ENCODE data around the gene ZMIZ2. TPM values are rescaled to one million over a fixed set of nuclear protein-coding genes. Genes with fewer than 3 reads are reported as not detected.
A peak's percentile ranks its signal among the peaks of the same experiment; 100 is the strongest.
"Not testable (repeated sequence)": the region's sequence is repeated elsewhere in the genome, so short reads cannot be mapped to it uniquely, and the experiment has no call there.

The ZMIZ2 gene
- total RNA-seq, 2 experiments from 2014 or later: 120 to 124 TPM

DNA sequence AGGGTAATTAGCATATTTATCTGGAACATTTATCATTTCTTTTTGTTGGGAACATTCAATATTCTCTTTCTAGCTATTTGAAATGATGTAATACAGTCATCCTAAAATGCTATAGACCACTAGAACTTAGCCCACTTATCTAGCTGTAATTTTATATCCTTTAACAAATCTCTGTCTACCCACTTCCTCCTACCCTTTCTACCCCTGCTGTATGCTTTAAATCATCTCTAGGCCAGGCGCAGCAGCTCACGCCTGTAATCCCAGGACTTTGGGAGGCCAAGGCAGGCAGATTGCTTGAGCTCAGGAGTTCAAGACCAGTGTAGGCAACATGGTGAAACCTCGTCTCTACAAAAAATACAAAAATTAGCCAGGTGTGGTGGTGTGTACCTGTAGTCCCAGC lies 25.8 kb downstream of the ZMIZ2 start:
- H3K27ac Mint-ChIP-seq; H3K27me3 Mint-ChIP-seq; ATAC-seq (ENCODE audit: low read depth); H3K4me3 Mint-ChIP-seq; POLR2A ChIA-PET; H3K9me3 Mint-ChIP-seq; DNase-seq; H3K36me3 Mint-ChIP-seq: not testable (repeated sequence)
- H3K4me1 Mint-ChIP-seq: peaks cover 14% of the 10 kb centered on the region

DNA sequence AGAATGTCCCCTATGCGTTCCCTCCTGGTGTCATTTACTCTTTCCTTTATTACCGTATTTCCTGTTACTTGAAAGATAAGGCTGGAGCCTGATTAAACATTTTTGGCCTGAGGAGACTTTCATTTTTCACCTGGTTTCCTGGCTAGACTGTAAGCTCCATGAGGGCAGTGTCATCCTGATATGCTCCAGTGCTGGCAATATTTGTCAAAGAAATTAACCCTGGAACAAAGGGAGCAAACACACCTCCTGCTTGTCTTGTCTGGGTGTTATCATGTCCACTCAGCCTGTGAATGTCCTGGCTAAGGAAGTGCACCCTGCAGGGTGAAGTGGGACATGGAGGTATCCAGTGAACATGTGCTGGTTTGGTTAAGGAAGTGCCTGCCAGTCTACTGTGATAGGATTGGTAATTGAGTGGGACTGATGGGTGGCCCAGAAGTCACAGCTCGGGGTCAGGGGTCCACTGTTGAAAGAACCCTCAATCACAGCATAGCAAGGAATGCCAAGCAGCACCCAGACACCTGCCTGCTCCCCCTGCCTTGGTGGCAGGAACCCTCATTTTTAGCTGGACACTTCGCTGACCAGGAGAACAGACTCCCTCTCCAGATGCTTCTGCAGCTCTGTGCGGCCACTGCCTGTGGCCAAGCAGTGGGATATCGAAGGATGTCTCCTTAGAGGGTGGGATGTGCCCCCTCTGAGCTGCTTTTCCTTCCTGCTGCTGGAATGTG lies 26.9 kb downstream of the ZMIZ2 start:
- Mint-ChIP-seq H3K4me1 (peaks cover 7% of the 10 kb centered on the region), H3K27ac (no peak overlapping the region), H3K36me3 (no peaks in the 10 kb centered on the region), H3K27me3 (peaks cover 8% of the 10 kb centered on the region), H3K4me3 (no peak overlapping the region), H3K9me3 (no peaks in the 10 kb centered on the region)
- POLR2A ChIA-PET: interaction anchor here (0.5 kb wide), 1 partner anchor 259 kb away, joined by 5 read pairs; no protein-coding TSS in a partner anchor
- ATAC-seq (ENCODE audit: low read depth): no peak
- no peak for DNase-seq

DNA sequence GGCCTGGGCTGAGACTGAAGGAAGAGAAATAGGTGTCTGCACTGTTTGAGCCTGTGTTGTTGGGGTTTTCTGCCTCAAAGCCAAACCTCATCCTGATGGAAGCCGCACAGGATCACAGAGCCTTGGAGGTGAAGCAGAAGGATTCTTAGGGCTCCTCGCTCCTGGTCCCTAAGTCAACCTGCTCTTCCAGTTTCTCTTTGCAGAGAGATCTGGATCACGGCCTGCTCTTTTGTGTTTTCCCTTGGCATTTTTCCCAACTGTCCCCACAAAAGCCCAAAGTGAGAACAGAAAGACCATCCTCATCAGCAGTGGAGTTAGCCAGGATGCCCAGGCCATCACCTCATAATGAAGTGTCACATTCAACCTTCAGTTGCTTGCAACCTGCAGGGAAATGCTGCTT lies 27.6 kb downstream of the ZMIZ2 start:
- H3K36me3 Mint-ChIP-seq: no peaks in the 10 kb centered on the region
- POLR2A ChIA-PET: no interaction called here
- peaks cover 8% of the 10 kb centered on the region for H3K27me3 Mint-ChIP-seq
- no peak overlapping the region for H3K4me3 Mint-ChIP-seq
- ATAC-seq (ENCODE audit: low read depth) (no peak), DNase-seq (no peak)
- H3K27ac Mint-ChIP-seq: no peak overlapping the region
- H3K4me1 Mint-ChIP-seq: peaks cover 6% of the 10 kb centered on the region
- no peaks in the 10 kb centered on the region for H3K9me3 Mint-ChIP-seq

DNA sequence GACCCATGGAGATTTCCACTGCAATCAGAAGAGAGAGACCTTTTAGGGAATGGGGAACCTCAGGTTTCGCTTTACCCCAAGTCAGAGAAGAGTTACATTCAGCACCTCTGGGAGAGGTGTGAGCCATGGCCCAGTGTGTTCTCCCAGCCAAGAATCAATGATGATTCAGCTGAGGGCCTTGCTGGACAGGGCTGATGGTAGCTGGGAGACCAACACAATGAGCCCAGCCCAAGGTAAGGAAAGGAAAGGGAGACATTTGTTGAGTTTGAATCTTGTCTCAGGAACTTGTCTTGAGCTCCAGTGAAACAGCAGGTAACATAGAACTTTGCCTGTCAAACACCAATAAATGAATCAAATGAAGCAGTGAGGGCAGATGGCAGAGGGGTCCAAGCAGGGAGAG lies 33.8 kb downstream of the ZMIZ2 start:
- H3K9me3 Mint-ChIP-seq: peaks cover 9% of the 10 kb centered on the region
- no peaks in the 10 kb centered on the region for H3K4me1 Mint-ChIP-seq
- DNase-seq: no peak
- peaks cover 6% of the 10 kb centered on the region for H3K27me3 Mint-ChIP-seq
- no peak for ATAC-seq (ENCODE audit: low read depth)
- peaks cover 7% of the 10 kb centered on the region for H3K36me3 Mint-ChIP-seq
- no peak overlapping the region for H3K4me3 Mint-ChIP-seq
- no peak overlapping the region for H3K27ac Mint-ChIP-seq
- POLR2A ChIA-PET: no interaction called here

DNA sequence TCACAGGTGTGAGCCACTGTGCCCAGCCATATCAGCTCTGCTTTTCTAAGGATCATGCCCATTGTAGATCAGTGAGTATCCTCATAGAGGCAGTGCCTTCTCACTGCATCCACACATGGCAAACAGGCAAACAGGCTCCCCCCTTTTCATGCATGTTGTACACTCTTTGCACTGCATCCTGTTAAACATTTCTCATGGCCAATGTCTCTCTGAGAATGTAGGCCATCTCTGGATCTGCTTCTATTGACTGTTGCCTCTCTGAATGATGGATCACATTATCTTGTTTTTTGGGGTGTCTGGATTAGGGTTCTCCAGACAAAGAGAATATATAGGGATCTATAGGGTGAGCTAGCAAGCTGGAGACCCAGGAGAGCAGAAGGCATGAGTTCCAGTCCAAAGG lies 34.8 kb downstream of the ZMIZ2 start:
- Mint-ChIP-seq H3K36me3 (peaks cover 7% of the 10 kb centered on the region), H3K27ac (no peak overlapping the region), H3K27me3 (peaks cover 4% of the 10 kb centered on the region), H3K4me3 (no peak overlapping the region), H3K4me1 (no peaks in the 10 kb centered on the region), H3K9me3 (peaks cover 9% of the 10 kb centered on the region)
- DNase-seq: no peak
- POLR2A ChIA-PET: no interaction called here
- no peak for ATAC-seq (ENCODE audit: low read depth)

DNA sequence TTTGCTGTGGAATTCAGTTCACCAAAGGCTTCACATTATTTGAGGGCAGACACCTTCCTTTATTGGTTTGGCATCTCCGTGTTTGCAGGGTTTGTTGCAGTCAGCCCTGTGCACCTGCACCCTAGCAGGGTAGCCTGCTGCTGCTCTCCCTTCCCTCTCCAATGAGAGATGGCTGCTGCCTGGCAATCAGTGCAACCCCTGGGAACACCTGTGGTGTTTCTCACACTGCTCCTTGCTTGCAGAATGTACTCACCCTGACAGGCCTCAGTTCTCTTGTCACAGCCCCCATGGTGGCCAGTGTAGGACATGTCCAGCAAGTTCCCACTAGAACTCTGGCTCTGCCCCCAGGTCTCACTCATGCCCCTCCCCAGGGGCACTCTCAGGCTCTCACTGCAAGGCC lies 35.7 kb downstream of the ZMIZ2 start:
- Mint-ChIP-seq H3K9me3 (peaks cover 9% of the 10 kb centered on the region), H3K27me3 (peaks cover 4% of the 10 kb centered on the region), H3K27ac (no peak overlapping the region), H3K4me3 (no peak overlapping the region), H3K36me3 (peaks cover 7% of the 10 kb centered on the region), H3K4me1 (no peaks in the 10 kb centered on the region)
- DNase-seq: no peak
- POLR2A ChIA-PET: no interaction called here
- ATAC-seq (ENCODE audit: low read depth): no peak

DNA sequence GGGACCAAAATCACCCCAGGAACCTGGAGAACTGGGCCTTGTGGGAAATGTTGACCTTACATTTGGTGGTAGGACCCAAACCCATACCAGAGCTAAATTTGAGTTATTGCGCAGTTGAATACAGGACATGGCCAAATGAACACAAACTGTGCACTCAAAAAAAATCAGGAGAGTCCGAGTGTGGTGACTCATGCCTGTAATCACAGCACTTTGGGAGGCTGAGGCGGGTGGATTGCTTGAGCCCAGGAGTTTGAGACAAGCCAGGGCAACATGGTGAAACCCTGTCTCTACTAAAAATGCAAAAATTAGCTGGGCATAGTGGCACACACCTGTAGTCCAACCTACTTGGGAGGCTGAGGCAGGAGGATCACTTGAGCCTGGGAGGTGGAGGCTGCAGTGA lies 36.6 kb downstream of the ZMIZ2 start:
- H3K9me3 Mint-ChIP-seq; POLR2A ChIA-PET; H3K36me3 Mint-ChIP-seq; ATAC-seq (ENCODE audit: low read depth); H3K27me3 Mint-ChIP-seq; H3K4me1 Mint-ChIP-seq; H3K4me3 Mint-ChIP-seq; H3K27ac Mint-ChIP-seq; DNase-seq: not testable (repeated sequence)

DNA sequence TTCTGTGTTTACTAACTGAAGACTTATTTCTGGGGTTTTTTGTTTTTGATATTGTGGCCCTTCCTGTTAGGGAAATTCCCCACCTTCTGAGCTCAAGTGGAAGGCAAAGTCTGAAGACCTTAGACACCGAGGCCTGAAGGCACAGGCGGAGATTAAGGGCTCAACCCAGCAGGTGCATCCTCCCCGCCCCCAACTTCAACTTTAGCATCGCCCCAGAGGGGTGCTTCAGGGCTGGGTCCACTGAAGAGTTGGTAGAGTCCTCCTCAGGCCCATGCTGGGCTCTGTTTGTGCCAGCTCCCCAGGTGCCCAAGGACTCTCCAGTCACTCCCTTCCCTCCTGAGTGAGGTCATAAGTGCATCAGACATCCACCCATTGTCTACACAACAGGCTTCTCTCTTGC lies 38.4 kb downstream of the ZMIZ2 start:
- Mint-ChIP-seq H3K4me1 (no peaks in the 10 kb centered on the region), H3K27me3 (peaks cover 4% of the 10 kb centered on the region), H3K36me3 (peaks cover 7% of the 10 kb centered on the region), H3K4me3 (no peak overlapping the region), H3K9me3 (peaks cover 9% of the 10 kb centered on the region), H3K27ac (no peak overlapping the region)
- DNase-seq (no peak), ATAC-seq (ENCODE audit: low read depth) (no peak)
- POLR2A ChIA-PET: no interaction called here

DNA sequence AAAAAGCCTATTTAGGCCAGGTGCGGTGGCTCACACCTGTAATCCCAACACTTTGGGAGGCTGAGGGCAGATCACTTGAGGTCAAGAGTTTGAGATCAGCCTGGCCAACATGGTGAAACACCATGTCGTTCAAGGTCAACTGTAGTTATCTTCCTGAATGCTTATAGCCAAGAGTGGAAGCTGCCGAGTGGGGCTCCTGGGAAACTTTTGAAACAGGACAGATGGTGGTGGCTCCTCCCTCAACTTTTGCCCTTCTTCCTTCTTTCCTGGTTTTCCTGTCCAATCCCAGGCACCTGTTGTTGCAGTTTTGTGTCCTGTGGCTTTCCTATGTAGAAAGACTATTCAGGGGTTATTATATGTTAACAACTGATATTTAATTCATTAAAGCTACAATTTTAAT lies 39.1 kb downstream of the ZMIZ2 start:
- H3K9me3 Mint-ChIP-seq: peaks cover 6% of the 10 kb centered on the region
- H3K27ac Mint-ChIP-seq: no peak overlapping the region
- POLR2A ChIA-PET: no interaction called here
- H3K4me1 Mint-ChIP-seq: no peaks in the 10 kb centered on the region
- ATAC-seq (ENCODE audit: low read depth) (no peak), DNase-seq (no peak)
- peaks cover 7% of the 10 kb centered on the region for H3K36me3 Mint-ChIP-seq
- no peak overlapping the region for H3K4me3 Mint-ChIP-seq
- peaks cover 4% of the 10 kb centered on the region for H3K27me3 Mint-ChIP-seq

DNA sequence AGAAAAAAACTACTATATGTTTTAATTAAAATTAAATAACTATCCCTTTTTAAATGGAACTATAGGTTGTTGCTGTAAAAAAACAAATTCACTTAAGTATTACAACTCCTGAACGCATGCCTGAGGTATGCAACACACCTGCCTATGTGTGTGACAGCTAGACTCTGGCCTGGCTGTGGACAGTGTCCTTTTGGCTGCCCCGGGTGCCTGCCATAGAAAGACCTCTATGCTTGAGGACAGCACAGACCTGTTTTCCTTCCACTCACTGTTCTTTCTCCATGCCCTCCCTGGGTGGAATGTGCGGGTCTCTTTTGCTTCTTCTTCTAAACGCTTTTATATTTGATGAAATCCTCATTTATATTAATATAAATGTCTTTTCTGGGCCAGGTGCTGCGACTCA lies 41.3 kb downstream of the ZMIZ2 start:
- Mint-ChIP-seq H3K36me3 (no peaks in the 10 kb centered on the region), H3K9me3 (no peaks in the 10 kb centered on the region), H3K27ac (no peak overlapping the region), H3K4me3 (no peak overlapping the region), H3K4me1 (peaks cover 3% of the 10 kb centered on the region), H3K27me3 (no peaks in the 10 kb centered on the region)
- ATAC-seq (ENCODE audit: low read depth) (no peak), DNase-seq (no peak)
- POLR2A ChIA-PET: interaction anchor here (0.6 kb wide), 1 partner anchor 34 kb away, joined by 3 read pairs; no protein-coding TSS in a partner anchor

DNA sequence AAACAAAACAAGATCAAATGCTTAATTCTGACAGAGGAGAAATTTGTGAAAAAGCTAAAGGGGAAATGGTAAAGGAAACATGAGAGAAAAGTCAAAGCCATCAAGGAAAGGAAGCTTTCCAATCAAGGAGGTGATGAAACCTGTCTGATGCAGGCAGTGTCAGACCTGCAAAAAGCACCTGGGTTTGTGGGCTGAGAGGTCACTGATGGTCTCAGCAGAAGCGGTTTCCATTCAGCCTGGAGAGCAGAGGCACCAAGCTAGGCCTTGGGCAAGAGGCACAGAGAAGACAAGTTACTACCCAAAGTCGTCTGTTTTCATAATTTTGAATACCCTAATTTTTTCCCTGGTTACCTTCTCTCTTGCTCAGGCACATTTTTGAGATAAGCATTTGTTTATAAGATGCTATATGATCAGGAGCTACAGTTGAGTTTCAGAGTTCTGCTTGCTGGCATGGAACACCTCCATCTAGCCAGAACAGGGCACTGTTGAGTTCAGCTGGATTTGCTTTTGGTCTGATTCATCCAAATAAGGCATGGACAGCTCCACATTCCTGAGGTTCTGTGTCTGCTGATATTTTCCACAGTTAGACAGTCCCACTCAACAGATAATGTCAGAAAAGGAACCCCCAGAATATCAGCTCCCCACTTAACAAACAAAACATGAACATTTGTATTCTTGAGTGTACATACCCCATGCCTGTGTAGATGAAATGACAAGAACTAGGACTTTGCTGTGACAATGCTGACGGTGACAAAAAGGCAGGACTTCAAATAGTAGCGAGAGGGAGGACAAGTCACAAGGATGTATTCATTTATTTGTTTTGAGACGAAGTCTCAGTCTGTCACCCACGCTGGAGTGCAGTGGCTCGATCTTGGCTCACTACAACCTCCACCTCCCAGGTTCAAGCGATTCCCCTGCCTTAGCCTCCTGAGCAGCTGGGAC lies 42.9 kb downstream of the ZMIZ2 start:
- POLR2A ChIA-PET: interaction anchor here (0.8 to 0.9 kb wide), 2 partner anchors 44 to 209 kb away, joined by 3 read pairs; partner anchors contain the start of gene TMED4
- Mint-ChIP-seq H3K9me3 (no peaks in the 10 kb centered on the region), H3K36me3 (no peaks in the 10 kb centered on the region), H3K4me3 (no peak overlapping the region), H3K4me1 (peaks cover 3% of the 10 kb centered on the region), H3K27me3 (no peaks in the 10 kb centered on the region), H3K27ac (no peak overlapping the region)
- ATAC-seq (ENCODE audit: low read depth) (no peak), DNase-seq (no peak)

DNA sequence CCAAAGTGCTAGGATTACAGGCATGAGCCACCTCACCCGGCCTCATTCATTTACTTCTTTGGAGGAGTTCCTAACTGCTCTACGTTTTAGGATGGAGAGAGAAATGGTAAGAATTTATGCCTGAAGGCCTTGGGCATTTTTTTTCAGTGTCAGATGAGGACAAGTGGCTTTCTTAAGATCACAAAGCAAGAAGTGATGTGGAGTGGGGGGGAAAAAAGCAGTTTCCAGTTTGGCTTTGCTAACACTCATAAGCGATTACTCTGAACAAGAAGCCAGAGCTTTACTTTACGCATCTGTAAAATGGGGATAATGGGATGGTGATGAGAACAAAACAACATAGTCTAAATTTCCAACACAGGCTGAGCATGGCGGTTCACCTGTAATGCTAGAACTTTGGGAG lies 45.3 kb downstream of the ZMIZ2 start:
- ATAC-seq (ENCODE audit: low read depth) (no peak), DNase-seq (no peak)
- H3K4me1 Mint-ChIP-seq: peaks cover 8% of the 10 kb centered on the region
- no peaks in the 10 kb centered on the region for H3K27me3 Mint-ChIP-seq
- POLR2A ChIA-PET: no interaction called here
- peaks cover 10% of the 10 kb centered on the region for H3K36me3 Mint-ChIP-seq
- H3K27ac Mint-ChIP-seq: no peak overlapping the region
- H3K9me3 Mint-ChIP-seq: no peaks in the 10 kb centered on the region
- peak overlapping the region; percentile 3 for H3K4me3 Mint-ChIP-seq

DNA sequence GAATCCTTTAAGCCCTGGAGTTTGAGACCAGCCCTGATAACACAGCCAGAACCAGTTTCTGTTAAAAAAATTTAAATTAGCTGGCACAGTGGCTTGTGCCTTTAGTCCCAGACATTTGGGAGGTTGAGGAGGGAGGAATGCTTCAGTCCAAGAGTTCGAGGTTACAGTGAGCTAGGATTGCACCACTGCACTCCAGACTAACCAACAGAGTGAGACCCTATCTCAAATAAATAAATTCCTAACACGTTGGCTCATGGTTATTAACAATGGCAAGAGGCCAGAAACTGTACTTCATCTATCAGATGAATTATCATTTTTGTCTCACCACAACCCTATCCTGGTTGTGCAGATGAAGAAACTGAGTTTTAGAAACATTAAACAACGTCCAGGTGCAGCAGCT lies 45.7 kb downstream of the ZMIZ2 start:
- H3K27ac Mint-ChIP-seq: no peak overlapping the region
- no peak for DNase-seq
- H3K27me3 Mint-ChIP-seq: no peaks in the 10 kb centered on the region
- POLR2A ChIA-PET: interaction anchor here (0.9 to 1.5 kb wide), 2 partner anchors 26 to 212 kb away, joined by 3 read pairs; partner anchors contain the start of gene TMED4
- H3K4me1 Mint-ChIP-seq: peaks cover 9% of the 10 kb centered on the region
- H3K9me3 Mint-ChIP-seq: no peaks in the 10 kb centered on the region
- peaks cover 10% of the 10 kb centered on the region for H3K36me3 Mint-ChIP-seq
- no peak overlapping the region for H3K4me3 Mint-ChIP-seq
- ATAC-seq (ENCODE audit: low read depth): no peak
